Measurements from ENCODE around the gene TSSK3. TPM values are rescaled to one million over a fixed set of nuclear protein-coding genes. Genes with fewer than 3 reads are reported as not detected.
A peak's percentile ranks its signal among the peaks of the same experiment; 100 is the strongest.

The TSSK3 gene
- total and polyA plus RNA-seq, 2 of the 8 experiments (the other 6 are each of a cell fraction or from before 2014, with no cell fraction given): 1.2 TPM

GRCh38 chr1:32411261-32411660 lies 48.9 kb downstream of the TSSK3 start:
- no peak overlapping the region for H2BK5ac ChIP-seq (ENCODE audit: low read depth, low read length)

More at GRCh38 chr1:32411261-32411660, 48.9 kb downstream of the TSSK3 start:
- Histone ChIP-seq H3K4me2 (ENCODE audit: insufficient read depth in 1 of 2, low read depth in 2 of 2, low read length in 2 of 2) (no peak overlapping the region), H3K4ac (replicated peaks; ENCODE audit: insufficient read length, low read depth, low read length) (no peak overlapping the region), H2AFZ (ENCODE audit: low read length) (no peak overlapping the region), H3K27ac (ENCODE audit: low read depth, low read length) (no peak overlapping the region), H3K23me2 (ENCODE audit: low read depth, low read length) (0 out of 2 replicates have a peak, but pooled peaks cover 1% of the 10 kb centered on the region), H3K36me3 (ENCODE audit: control insufficient read depth in 2 of 4, insufficient read depth in 4 of 4, low read length in 3 of 4) (peaks cover 0 to 4% (median 0%) of the 10 kb centered on the region in 4 experiments; a peak in 1 of 8 replicates), H2BK120ac (replicated peaks; ENCODE audit: low read depth, low read length) (no peak overlapping the region), H4K8ac (ENCODE audit: extremely low read depth, insufficient read depth, low read length) (no peak overlapping the region), H3K18ac (ENCODE audit: extremely low read depth, low read length) (no peak overlapping the region), H3K4me1 (replicated peaks in 1 of 4; ENCODE audit: control insufficient read depth in 3 of 4, insufficient read depth in 4 of 4, low read length in 3 of 4) (no peaks in the 10 kb centered on the region), H3K23ac (ENCODE audit: insufficient read length) (no peak overlapping the region), H2BK12ac (ENCODE audit: low read depth, low read length) (no peak overlapping the region), H4K91ac (replicated peaks; ENCODE audit: insufficient read length, low read length) (no peak overlapping the region), H3K79me1 (ENCODE audit: low read depth, low read length) (no peaks in the 10 kb centered on the region), H3K4me3 (ENCODE audit: extremely low read depth in 1 of 4, insufficient read depth in 2 of 4, low read depth in 3 of 4, low read length in 4 of 4) (no peak overlapping the region), H3K14ac (ENCODE audit: insufficient read length) (no peak overlapping the region), H2AK5ac (ENCODE audit: low read depth, low read length) (no peak overlapping the region), H4K5ac (ENCODE audit: insufficient read length, low read depth, low read length) (no peak overlapping the region), H2BK15ac (ENCODE audit: low read length) (0 out of 2 replicates have a peak overlapping the region, but pooled peaks have one; percentile 65), H4K20me1 (replicated peaks in 1 of 2; ENCODE audit: control insufficient read depth in 1 of 2, insufficient read depth in 2 of 2, low read length in 2 of 2) (no peaks in the 10 kb centered on the region), H3K27me3 (replicated peaks in 1 of 4; ENCODE audit: control insufficient read depth in 3 of 4, extremely low read depth in 1 of 4, insufficient read depth in 3 of 4, low read length in 3 of 4) (no peaks in the 10 kb centered on the region), H2BK20ac (ENCODE audit: low read length) (no peak overlapping the region), H3K9me3 (ENCODE audit: insufficient read depth in 2 of 2, low read depth in 1 of 2, low read length in 1 of 2) (peaks cover 22 to 26% of the 10 kb centered on the region in 2 experiments), H3K9ac (replicated peaks in 1 of 4; ENCODE audit: extremely low read depth in 1 of 4, low read depth in 3 of 4, low read length in 3 of 4) (no peak overlapping the region), H3K56ac (replicated peaks; ENCODE audit: insufficient read length, low read depth, low read length) (no peak overlapping the region), H3K79me2 (ENCODE audit: control insufficient read depth in 1 of 2, insufficient read depth in 2 of 2, low read length in 2 of 2) (no peaks in the 10 kb centered on the region)
- FAIRE-seq (no peak), DNase-seq (ENCODE audit: low read depth in 1 of 2, low spot score in 2 of 2) (no peak)
- ChIA-PET POLR2A (ENCODE audit: partially characterized antibody) (interaction anchor here (0.9 to 1.4 kb wide), 4 partner anchors 9 to 363 kb away, joined by 3 to 5 read pairs (median 4); no protein-coding TSS in a partner anchor), CTCF (ENCODE audit: partially characterized antibody) (interaction anchor here (0.6 to 7.3 kb wide), 2 partner anchors 10 to 467 kb away, joined by 3 to 56 read pairs; no protein-coding TSS in a partner anchor)
- TF ChIP-seq POU5F1 (IDR thresholded peaks at IDR 0.05; ENCODE audit: low read depth, low read length): no peak
- TF ChIP-seq HDAC6 (IDR thresholded peaks at IDR 0.05; ENCODE audit: low read depth, low read length): no peak
- no peak for TF ChIP-seq SRF (IDR thresholded peaks at IDR 0.05; ENCODE audit: low read depth, low read length)
- no peak for TF ChIP-seq EGR1 (IDR thresholded peaks at IDR 0.05; ENCODE audit: borderline replicate concordance, low read depth, low read length)
- TF ChIP-seq KDM1A (IDR thresholded peaks at IDR 0.05; ENCODE audit: borderline replicate concordance, low read length): no peak
- no peak for TF ChIP-seq CHD2 (IDR thresholded peaks at IDR 0.05; ENCODE audit: low read length)
- TF ChIP-seq POLR2A (IDR thresholded peaks at IDR 0.05; ENCODE audit: control extremely low read depth in 1 of 2, low read depth in 2 of 2, low read length in 2 of 2): no peak
- TF ChIP-seq ASH2L (IDR thresholded peaks at IDR 0.05; ENCODE audit: low read length): no peak
- TF ChIP-seq SAP30 (IDR thresholded peaks at IDR 0.05; ENCODE audit: insufficient read depth, insufficient replicate concordance, low read length): no peak
- no peak for TF ChIP-seq SIX5 (IDR thresholded peaks at IDR 0.05; ENCODE audit: low read depth, low read length)
- TF ChIP-seq BCL11A (IDR thresholded peaks at IDR 0.05; ENCODE audit: low read depth in 2 of 2, low read length in 2 of 2): no peak
- TF ChIP-seq ATF3 (IDR thresholded peaks at IDR 0.05; ENCODE audit: insufficient read depth, low read depth, low read length): no peak

All from H1 (cell line).